Testis (tissue), 5 donors: ENCODE results near the gene CEACAM3. TPM values are rescaled to one million over a fixed set of nuclear protein-coding genes. Genes with fewer than 3 reads are reported as not detected.
"Not testable (repeated sequence)": the region's sequence is repeated elsewhere in the genome, so short reads cannot be mapped to it uniquely, and the experiment has no call there.

Source experiments
- DNase-seq: peaks from one replicate; pipeline ENCODE4 v3.0.0-alpha.2; 2019
- H3K27ac ChIP-seq, 2 donors: fragments of 200-600 bp; sonication (generic); one replicate each; pipeline ENCODE4 v1.5.1; 2019
- H3K27me3 ChIP-seq: fragments of 200-600 bp; sonication (generic); one replicate; pipeline ENCODE4 v1.5.1; 2019
- H3K36me3 ChIP-seq: fragments of 200-600 bp; sonication (generic); one replicate; pipeline ENCODE4 v1.5.1; 2017; ENCODE audit warnings: low read depth; ENCODE audit errors: missing control alignments
- H3K4me1 ChIP-seq: fragments of 200-600 bp; sonication (generic); one replicate; pipeline ENCODE4 v1.5.1; 2019
- H3K4me3 ChIP-seq, 2 donors: fragments of 200-600 bp; sonication (generic); one replicate each; pipeline ENCODE4 v1.5.1; 2017 to 2019
- H3K9me3 ChIP-seq: fragments of 200-600 bp; sonication (generic); one replicate; pipeline ENCODE4 v1.5.1; 2017
- CTCF ChIP-seq, 3 experiments: fragments of 450-650 bp in 2 of 3; fragments of 200-600 bp in 1 of 3; sonication (generic) in 1 of 3; IDR thresholded peaks; one replicate each; pipeline ENCODE4 v1.5.1; 2016 to 2019; ENCODE audit warnings: antibody characterized with exemption in 3 of 3, mild to moderate bottlenecking in 2 of 3, moderate library complexity in 1 of 3
- POLR2A ChIP-seq: fragments of 450-650 bp; IDR thresholded peaks from one replicate; pipeline ENCODE4 v1.6.1; 2017; ENCODE audit warnings: antibody characterized with exemption, mild to moderate bottlenecking, moderate library complexity
- WGBS, 2 donors: methylation state at CpG; one replicate each; pipeline ENCODE4 v1.1.5; 2018; 5-methylcytosine and 5-hydroxymethylcytosine counted together
- intact Hi-C: fragments of 100-400 bp; cut with DNase I; formaldehyde crosslinking; loops from one replicate; pipeline ENCODE4 v1.15.1; 2023; ENCODE audit warnings: low total_unique reads
- long read RNA-seq, 2 donors: transcript quantifications; one replicate each; lab custom pipeline, GENCODE V29; 2026
- polyA plus RNA-seq: library from polyadenylated mRNA; stranded (reverse); fragments of 350-450 nt; fragmentation: Illumina TruSeq; extraction: RNeasy Lipid Tissue Mini Kit (QIAGEN cat#74804); gene quantifications from one replicate; pipeline ENCODE4 v1.2.3, GENCODE V29; 2014; ENCODE audit warnings: low read depth, low replicate concordance; ENCODE audit not compliant: insufficient read depth
- total RNA-seq, 2 donors: library from RNA; depleted of rRNA; stranded (reverse); fragments of >200 nt; gene quantifications; one replicate each; pipeline ENCODE4 v1.2.3, GENCODE V29; 2016

Gene CEACAM3
- total RNA-seq (not detected), polyA plus RNA-seq (not detected)
- long read RNA-seq, donor 1, result 0 reads
- long read RNA-seq, donor 2, result 0 reads

GRCh38 chr19:41796362-41796761 lies at the start of gene CEACAM3:
TSS of gene CEACAM3 (plus strand) at chr19:41796587. CDS start at chr19:41796678, 91 bp downstream.
- Histone ChIP-seq H3K27ac (no peak within 1 kb of the TSS), H3K4me1 (no peaks in the 10 kb centered on the region), H3K4me3 (no peak within 1 kb of the TSS), H3K9me3 (no peaks in the 10 kb centered on the region), H3K27me3 (no peaks in the 10 kb centered on the region), H3K36me3 (no peaks in the 10 kb centered on the region)
- TF ChIP-seq POLR2A, result no peak
- no peak for TF ChIP-seq CTCF (IDR thresholded peaks at IDR 0.05)
- no peak for DNase-seq
- intact Hi-C loops, result no loop called here

GRCh38 chr19:41746593-41747227 lies 49.7 kb upstream of the CEACAM3 start:
- intact Hi-C loops, result no loop called here
- TF ChIP-seq POLR2A (no peak), CTCF (IDR thresholded peaks at IDR 0.05) (no peak)
- H3K4me3 ChIP-seq, result no peak overlapping the region
- H3K27me3 ChIP-seq, result no peaks in the 10 kb centered on the region
- no peak overlapping the region for H3K27ac ChIP-seq
- H3K36me3 ChIP-seq, result no peaks in the 10 kb centered on the region
- DNase-seq, result peak; percentile 42
- no peaks in the 10 kb centered on the region for H3K9me3 ChIP-seq
- 29 to 32% methylated on average over 11 of the region's 11 CpGs for WGBS, 2 donors
- H3K4me1 ChIP-seq, result no peaks in the 10 kb centered on the region

- DNase-seq, result no peak
- no peaks in the 10 kb centered on the region for H3K36me3 ChIP-seq
- no peaks in the 10 kb centered on the region for H3K4me1 ChIP-seq
- TF ChIP-seq POLR2A (no peak), CTCF (IDR thresholded peaks at IDR 0.05) (no peak)
- no peaks in the 10 kb centered on the region for H3K27me3 ChIP-seq
- 41 to 80% methylated on average over 3 of the region's 3 CpGs for WGBS, 2 donors
- no peak overlapping the region for H3K4me3 ChIP-seq
- H3K9me3 ChIP-seq, result no peaks in the 10 kb centered on the region
- intact Hi-C loops, result no loop called here
- no peak overlapping the region for H3K27ac ChIP-seq
Observed at GRCh38 chr19:41748012-41748411, 48.4 kb upstream of the CEACAM3 start.

- intact Hi-C loops, H3K27ac ChIP-seq, DNase-seq, H3K27me3 ChIP-seq, H3K4me3 ChIP-seq, H3K4me1 ChIP-seq, H3K9me3 ChIP-seq, H3K36me3 ChIP-seq: not testable (repeated sequence)
- 62 to 72% methylated on average over 9 to 10 of the region's 10 CpGs for WGBS, 2 donors
Observed at GRCh38 chr19:41750248-41751134, 45.9 kb upstream of the CEACAM3 start.

GRCh38 chr19:41753159-41753558 lies 43.2 kb upstream of the CEACAM3 start:
- Histone ChIP-seq H3K4me1 (no peaks in the 10 kb centered on the region), H3K27me3 (no peaks in the 10 kb centered on the region), H3K36me3 (no peaks in the 10 kb centered on the region), H3K9me3 (no peaks in the 10 kb centered on the region), H3K27ac (no peak overlapping the region), H3K4me3 (no peak overlapping the region)
- WGBS, 2 donors, result 8 to 10% methylated on average over 12 of the region's 12 CpGs
- intact Hi-C loops, result no loop called here
- DNase-seq, result peak; percentile 71
- TF ChIP-seq CTCF (IDR thresholded peaks at IDR 0.05) (peak in 2 of 3 experiments; percentile 56 to 76), POLR2A (no peak)
